ENCODE measurements around the gene IFT20.

DNA sequence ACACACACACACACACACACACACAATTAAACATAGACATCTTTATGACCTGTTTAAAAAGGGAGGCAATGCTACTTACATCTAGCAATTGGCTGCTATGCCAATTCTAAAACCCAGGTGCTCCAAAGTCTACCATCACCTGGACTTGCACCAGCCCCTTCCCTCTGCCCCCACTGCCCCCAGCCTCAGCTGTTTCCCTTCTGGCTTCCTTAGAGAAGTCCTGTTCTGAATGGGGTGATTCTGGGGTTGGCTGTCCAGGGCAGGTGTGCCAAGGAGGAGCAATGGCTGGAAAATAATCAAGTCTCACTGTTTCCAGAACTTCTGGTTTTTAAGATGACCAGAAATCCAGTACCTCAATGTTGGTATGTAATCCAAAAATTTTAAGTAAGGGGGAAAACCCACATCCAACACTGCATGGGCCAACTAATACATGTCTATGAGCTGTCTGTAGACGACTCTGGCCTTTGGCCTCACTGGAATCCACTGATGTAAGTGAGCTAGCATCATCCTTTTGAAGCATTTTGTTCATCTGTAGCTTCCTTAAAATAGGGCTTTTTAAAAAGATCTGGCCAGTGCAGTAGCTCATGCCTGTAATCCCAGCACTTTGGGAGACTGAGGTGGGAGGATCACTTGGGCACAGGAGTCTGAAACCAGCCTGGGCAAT lies 2.1 kb downstream of the IFT20 start:
- TF ChIP-seq CTCF (IDR thresholded peaks at IDR 0.05) (no peak), POLR2A (IDR thresholded peaks at IDR 0.05) (no peak)

Measured in thyroid gland (tissue), 4 donors.